Mesendoderm (in vitro differentiated cells): ENCODE data around the gene KRTAP10-11.
"Not testable (repeated sequence)": the region's sequence is repeated elsewhere in the genome, so short reads cannot be mapped to it uniquely, and the experiment has no call there.

Experiments used
- DNase-seq: peaks from one replicate; pipeline ENCODE4 v3.0.0; 2013
- H2AK5ac ChIP-seq: 2 replicates; pipeline ENCODE4 v1.6.1; 2013; ENCODE audit warnings: low read length, inconsistent platforms
- H2BK120ac ChIP-seq: 2 replicates; pipeline ENCODE4 v1.6.1; 2013; ENCODE audit warnings: low read depth, mild to moderate bottlenecking, low read length, moderate library complexity, mixed read lengths
- H2BK15ac ChIP-seq: replicated peaks from 2 replicates; pipeline ENCODE4 v1.6.1; 2013; ENCODE audit warnings: low read depth, mild to moderate bottlenecking, moderate library complexity
- H2BK5ac ChIP-seq: 2 replicates; pipeline ENCODE4 v1.6.1; 2013; ENCODE audit warnings: low read length, inconsistent platforms
- H3K18ac ChIP-seq: 2 replicates; pipeline ENCODE4 v1.6.1; 2013; ENCODE audit warnings: mild to moderate bottlenecking, low read length, mixed read lengths
- H3K23ac ChIP-seq: one replicate; pipeline ENCODE4 v1.6.1; 2013; ENCODE audit warnings: low read length
- H3K27ac ChIP-seq: 2 replicates; pipeline ENCODE4 v1.5.1; 2013; ENCODE audit warnings: low read depth, mild to moderate bottlenecking, inconsistent platforms, low read length, moderate library complexity
- H3K27me3 ChIP-seq: 2 replicates; pipeline ENCODE4 v1.6.1; 2013; ENCODE audit warnings: low read length, control low read depth, mild to moderate bottlenecking, inconsistent platforms; ENCODE audit not compliant: insufficient read depth, poor library complexity
- H3K36me3 ChIP-seq: 2 replicates; pipeline ENCODE4 v1.6.1; 2013; ENCODE audit warnings: low read length, inconsistent platforms; ENCODE audit not compliant: control insufficient read depth, insufficient read depth
- H3K4ac ChIP-seq: one replicate; pipeline ENCODE4 v1.6.1; 2013; ENCODE audit warnings: low read depth, mild to moderate bottlenecking, low read length, moderate library complexity
- H3K4me1 ChIP-seq: 2 replicates; pipeline ENCODE4 v1.6.1; 2013; ENCODE audit warnings: low read depth, low read length, inconsistent platforms; ENCODE audit not compliant: control insufficient read depth
- H3K4me2 ChIP-seq: 2 replicates; pipeline ENCODE4 v1.6.1; 2013; ENCODE audit warnings: low read length
- H3K4me3 ChIP-seq: 2 replicates; pipeline ENCODE4 v1.5.1; 2013; ENCODE audit warnings: mild to moderate bottlenecking, low read length
- H3K56ac ChIP-seq: one replicate; pipeline ENCODE4 v1.6.1; 2013; ENCODE audit warnings: low read length
- H3K79me1 ChIP-seq: 2 replicates; pipeline ENCODE4 v1.6.1; 2013; ENCODE audit warnings: low read length, inconsistent platforms
- H3K79me2 ChIP-seq: 2 replicates; pipeline ENCODE4 v1.6.1; 2013; ENCODE audit warnings: mild to moderate bottlenecking, low read length; ENCODE audit not compliant: control insufficient read depth, insufficient read depth
- H3K9ac ChIP-seq: 2 replicates; pipeline ENCODE4 v1.6.1; 2013; ENCODE audit warnings: low read length, inconsistent platforms
- H4K5ac ChIP-seq: one replicate; pipeline ENCODE4 v1.6.1; 2013; ENCODE audit warnings: low read length
- H4K8ac ChIP-seq: one replicate; pipeline ENCODE4 v1.6.1; 2013; ENCODE audit warnings: low read depth, mild to moderate bottlenecking, control low read depth, low read length, moderate library complexity
- WGBS: extraction: QIAGEN DNeasy Blood & Tissue Kit; methylation state at CpG from one replicate; pipeline ENCODE4 v1.1.7; 2013; ENCODE audit warnings: low lambda C conversion rate, missing lambda C conversion rate; ENCODE audit not compliant: insufficient coverage; ENCODE audit errors: extremely low coverage; 5-methylcytosine and 5-hydroxymethylcytosine counted together

KRTAP10-11 gene

DNA sequence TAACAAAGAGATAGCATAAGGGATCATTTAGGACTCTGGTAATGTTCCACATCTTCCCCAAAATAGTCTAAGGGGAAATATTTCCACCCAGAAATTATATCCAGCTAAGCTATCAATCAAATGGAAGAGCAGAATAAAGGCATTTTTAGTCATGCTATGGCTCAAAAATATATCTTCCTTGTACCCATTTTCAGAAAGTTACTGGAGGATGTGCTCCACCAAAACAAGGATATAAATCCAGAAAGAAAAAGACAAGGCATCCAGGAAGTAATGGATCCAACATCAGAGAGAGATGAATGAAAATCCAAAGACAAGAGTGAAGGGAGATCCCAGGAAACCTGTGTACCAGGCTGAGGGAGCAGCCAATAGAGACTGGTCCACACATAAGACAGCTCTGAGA lies 37.0 kb upstream of the KRTAP10-11 start:
- H3K9ac ChIP-seq: no peak overlapping the region
- H3K23ac ChIP-seq: no peak overlapping the region
- H3K4me2 ChIP-seq: no peak overlapping the region
- H3K4ac ChIP-seq: no peak overlapping the region
- no peak overlapping the region for H4K5ac ChIP-seq
- DNase-seq: no peak
- no peaks in the 10 kb centered on the region for H3K36me3 ChIP-seq
- H3K4me3 ChIP-seq: no peak overlapping the region
- no peaks in the 10 kb centered on the region for H3K27me3 ChIP-seq
- no peak overlapping the region for H2BK15ac ChIP-seq
- no peaks in the 10 kb centered on the region for H3K79me1 ChIP-seq
- H3K27ac ChIP-seq: no peak overlapping the region
- no peak overlapping the region for H2AK5ac ChIP-seq
- H2BK5ac ChIP-seq: no peak overlapping the region
- H3K79me2 ChIP-seq: no peaks in the 10 kb centered on the region
- no peak overlapping the region for H2BK120ac ChIP-seq
- H3K18ac ChIP-seq: no peak overlapping the region
- H3K4me1 ChIP-seq: no peaks in the 10 kb centered on the region
- H4K8ac ChIP-seq: no peak overlapping the region
- no peak overlapping the region for H3K56ac ChIP-seq

DNA sequence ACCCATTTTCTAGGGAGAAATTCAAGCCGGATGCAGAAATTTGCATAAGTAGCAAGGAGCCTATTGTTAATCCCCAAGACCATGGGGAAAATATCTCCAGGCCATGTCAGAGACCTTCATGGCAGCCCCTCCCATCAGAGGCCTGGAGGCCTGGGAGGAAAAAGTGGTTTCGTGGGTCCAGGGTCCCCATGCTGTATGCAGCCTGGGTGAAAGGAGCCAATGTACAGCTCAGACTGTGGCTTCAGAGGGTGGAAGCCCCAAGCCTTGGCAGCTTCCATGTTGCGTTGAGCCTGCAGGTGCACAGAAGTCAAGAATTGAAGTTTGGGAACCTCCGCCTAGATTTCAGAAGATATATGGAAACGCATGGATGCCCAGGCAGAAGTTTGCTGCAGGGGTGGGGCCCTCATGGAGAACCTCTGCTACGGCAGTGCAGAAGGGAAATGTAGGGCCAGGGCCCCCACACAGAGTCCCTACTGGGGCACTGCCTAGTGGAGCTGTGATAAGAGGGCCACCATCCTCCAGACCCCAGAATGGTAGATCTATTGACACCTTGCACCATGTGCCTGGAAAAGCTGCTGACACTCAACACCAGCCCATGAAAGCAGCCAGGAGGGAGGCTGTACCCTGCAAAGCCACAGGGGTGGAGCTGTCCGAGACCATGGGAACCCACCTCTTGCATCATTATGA lies 35.9 kb upstream of the KRTAP10-11 start:
- not testable (repeated sequence) for H3K27ac ChIP-seq, H3K79me2 ChIP-seq, H2BK5ac ChIP-seq, H3K27me3 ChIP-seq, H3K18ac ChIP-seq, H4K8ac ChIP-seq, H3K56ac ChIP-seq, DNase-seq, H2BK15ac ChIP-seq, H4K5ac ChIP-seq, H3K23ac ChIP-seq, H3K4me2 ChIP-seq, H3K36me3 ChIP-seq, H3K4ac ChIP-seq, H3K9ac ChIP-seq, H3K4me1 ChIP-seq, H3K79me1 ChIP-seq, H3K4me3 ChIP-seq, H2BK120ac ChIP-seq, H2AK5ac ChIP-seq
- no CpG with 5 or more reads among the region's 7 CpGs for WGBS

DNA sequence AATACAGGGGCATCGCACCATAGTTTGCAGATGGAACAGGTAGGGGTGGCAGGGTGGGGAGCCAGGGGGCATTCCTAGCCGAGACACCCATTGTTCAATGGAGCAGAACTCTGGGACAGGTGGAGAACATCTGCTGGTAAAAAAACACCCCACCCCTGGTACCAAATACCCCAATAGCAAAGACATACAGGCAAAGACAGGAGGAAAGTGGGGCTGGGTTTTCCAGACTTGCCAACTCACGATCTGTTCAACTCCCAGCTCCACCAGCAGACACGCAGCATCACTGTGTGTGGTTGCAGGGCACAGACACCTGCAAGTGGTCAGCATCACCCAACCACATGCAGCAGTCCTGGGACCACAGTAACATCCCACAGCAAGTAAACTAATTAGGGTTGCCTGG lies 34.7 kb upstream of the KRTAP10-11 start:
- DNase-seq: no peak
- Histone ChIP-seq H3K23ac (no peak overlapping the region), H3K4me3 (no peak overlapping the region), H3K27ac (no peak overlapping the region), H2AK5ac (no peak overlapping the region), H3K4me2 (no peak overlapping the region), H3K4me1 (no peaks in the 10 kb centered on the region), H2BK120ac (no peak overlapping the region), H2BK15ac (no peak overlapping the region), H3K18ac (no peak overlapping the region), H3K36me3 (no peaks in the 10 kb centered on the region), H4K5ac (no peak overlapping the region), H2BK5ac (no peak overlapping the region), H3K79me2 (no peaks in the 10 kb centered on the region), H3K27me3 (no peaks in the 10 kb centered on the region), H3K4ac (no peak overlapping the region), H3K56ac (no peak overlapping the region), H3K9ac (no peak overlapping the region), H3K79me1 (no peaks in the 10 kb centered on the region), H4K8ac (no peak overlapping the region)
- WGBS: no CpG with 5 or more reads among the region's 4 CpGs

DNA sequence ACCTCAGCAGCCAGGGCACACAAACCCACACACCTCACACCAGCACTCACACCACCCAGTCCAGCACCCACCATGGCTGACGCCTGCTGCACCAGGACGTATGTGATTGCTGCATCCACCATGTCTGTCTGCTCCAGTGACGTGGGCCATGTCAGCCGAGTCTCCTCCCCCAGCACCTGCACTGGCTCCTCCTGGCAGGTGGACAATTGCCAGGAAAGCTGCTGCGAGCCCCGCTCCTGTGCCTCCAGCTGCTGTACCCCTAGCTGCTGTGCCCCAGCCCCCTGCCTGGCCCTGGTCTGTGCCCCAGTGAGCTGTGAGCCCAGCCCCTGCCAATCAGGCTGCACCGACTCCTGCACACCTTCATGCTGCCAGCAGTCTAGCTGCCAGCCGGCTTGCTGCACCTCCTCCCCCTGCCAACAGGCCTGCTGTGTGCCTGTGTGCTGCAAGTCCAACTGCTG lies 34.2 kb upstream of the KRTAP10-11 start, which contains the start of gene KRTAP10-8:
KRTAP10-8 (plus strand) TSS at position 51 of the 458 bp plus-strand sequence; CDS start at position 73, 22 bp downstream.
- H2BK5ac ChIP-seq: no peak within 1 kb of the TSS
- no peak within 1 kb of the TSS for H3K4me3 ChIP-seq
- DNase-seq: no peak
- no peak within 1 kb of the TSS for H3K27ac ChIP-seq
- H3K27me3 ChIP-seq: no peaks in the 10 kb centered on the region
- no peak within 1 kb of the TSS for H2BK120ac ChIP-seq
- H3K18ac ChIP-seq: no peak within 1 kb of the TSS
- H3K4me2 ChIP-seq: no peak within 1 kb of the TSS
- no peak within 1 kb of the TSS for H3K4ac ChIP-seq
- H3K23ac ChIP-seq: no peak within 1 kb of the TSS
- no peak within 1 kb of the TSS for H4K8ac ChIP-seq
- no peaks in the 10 kb centered on the region for H3K79me2 ChIP-seq
- H3K79me1 ChIP-seq: no peaks in the 10 kb centered on the region
- H2BK15ac ChIP-seq: no peak within 1 kb of the TSS
- no peaks in the 10 kb centered on the region for H3K36me3 ChIP-seq
- H4K5ac ChIP-seq: no peak within 1 kb of the TSS
- no peak within 1 kb of the TSS for H3K9ac ChIP-seq
- no peak within 1 kb of the TSS for H2AK5ac ChIP-seq
- H3K4me1 ChIP-seq: no peaks in the 10 kb centered on the region
- WGBS: no CpG with 5 or more reads among the region's 8 CpGs
- H3K56ac ChIP-seq: no peak within 1 kb of the TSS

DNA sequence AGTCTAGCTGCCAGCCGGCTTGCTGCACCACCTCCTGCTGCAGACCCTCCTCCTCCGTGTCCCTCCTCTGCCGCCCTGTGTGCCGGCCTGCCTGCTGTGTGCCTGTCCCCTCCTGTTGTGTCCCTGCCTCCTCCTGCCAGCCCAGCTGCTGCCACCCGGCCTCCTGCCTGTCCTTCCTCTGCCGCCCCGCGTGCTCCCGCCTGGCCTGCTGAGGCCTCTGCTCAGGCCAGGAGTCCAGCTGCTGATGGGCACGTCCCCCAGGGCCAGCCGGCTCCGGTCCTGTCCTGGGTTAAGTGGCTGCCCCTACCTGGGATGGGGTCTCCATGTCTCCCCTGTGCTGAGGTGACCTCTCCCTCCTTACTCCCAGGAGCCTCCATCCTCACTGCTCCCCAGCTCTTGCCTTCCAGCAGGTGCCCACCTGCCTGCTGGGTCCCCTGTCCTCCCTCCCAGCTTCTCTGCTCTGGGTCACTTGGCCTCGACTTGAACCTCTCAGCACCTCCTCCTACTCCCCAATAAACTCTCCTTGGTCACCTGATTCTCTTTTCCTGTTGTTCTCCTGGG lies 33.5 kb upstream of the KRTAP10-11 start:
- Histone ChIP-seq H2BK5ac (no peak overlapping the region), H3K18ac (no peak overlapping the region), H4K5ac (no peak overlapping the region), H3K23ac (no peak overlapping the region), H2BK15ac (no peak overlapping the region), H2BK120ac (no peak overlapping the region), H3K79me1 (no peaks in the 10 kb centered on the region), H3K4ac (no peak overlapping the region), H3K36me3 (no peaks in the 10 kb centered on the region), H3K27me3 (no peaks in the 10 kb centered on the region), H3K27ac (no peak overlapping the region), H4K8ac (no peak overlapping the region), H3K79me2 (no peaks in the 10 kb centered on the region), H3K4me3 (no peak overlapping the region), H3K56ac (no peak overlapping the region), H3K9ac (no peak overlapping the region), H3K4me1 (no peaks in the 10 kb centered on the region), H3K4me2 (no peak overlapping the region), H2AK5ac (no peak overlapping the region)
- DNase-seq: no peak
- WGBS: no CpG with 5 or more reads among the region's 13 CpGs
